ENCODE measurements around the gene POLR3G. TPM values are rescaled to one million over a fixed set of nuclear protein-coding genes. Genes with fewer than 3 reads are reported as not detected.
A peak's percentile ranks its signal among the peaks of the same experiment; 100 is the strongest.

Gene POLR3G
- total and polyA plus RNA-seq, 2 of the 13 experiments (the other 11 are each of a cell fraction or from before 2014, with no cell fraction given): 1.2 to 7.3 TPM

- TF ChIP-seq ZNF780A (CRISPR knock-in tag; IDR thresholded peaks at IDR 0.05): no peak; the same call in 1 of the 2 replicates
- TF ChIP-seq NKX3-1 (CRISPR knock-in tag; IDR thresholded peaks at IDR 0.05): no peak; the same call in 1 of the 2 replicates
- TF ChIP-seq TP53 (CRISPR knock-in tag; conservative IDR thresholded peaks at IDR 0.05): peak; percentile 9; the same call in 1 of the 2 replicates
- no peak for TF ChIP-seq ZNF720 (CRISPR knock-in tag; IDR thresholded peaks at IDR 0.05)
- no peak for TF ChIP-seq ZNF550 (CRISPR knock-in tag; IDR thresholded peaks at IDR 0.05; ENCODE audit: borderline replicate concordance)
- TF ChIP-seq ZSCAN31 (CRISPR knock-in tag; IDR thresholded peaks at IDR 0.05; ENCODE audit: low read depth): peak; percentile 80; the same call in 1 of the 2 replicates
- peak; percentile 5; the same call in 1 of the 2 replicates for TF ChIP-seq ZMYM3 (CRISPR knock-in tag; IDR thresholded peaks at IDR 0.05)
- TF ChIP-seq HDAC1 (CRISPR knock-in tag; IDR thresholded peaks at IDR 0.05): peak; percentile 76
- TF ChIP-seq FOXA3 (CRISPR knock-in tag; IDR thresholded peaks at IDR 0.05): peak; percentile 52; the same call in 1 of the 2 replicates
- no peak for TF ChIP-seq FOXP1 (IDR thresholded peaks at IDR 0.05)
- TF ChIP-seq FOXP1 (CRISPR knock-in tag; IDR thresholded peaks at IDR 0.05): no peak
- TF ChIP-seq ZNF292 (CRISPR knock-in tag; IDR thresholded peaks at IDR 0.05; ENCODE audit: borderline replicate concordance, low read depth): peak; percentile 93
- TF ChIP-seq KLF9 (CRISPR knock-in tag; IDR thresholded peaks at IDR 0.05; ENCODE audit: low read depth): peak; percentile 83; the same call in 1 of the 2 replicates
- TF ChIP-seq FOXK1 (CRISPR knock-in tag; IDR thresholded peaks at IDR 0.05; ENCODE audit: borderline replicate concordance, low read depth): peak; percentile 13; the same call in 1 of the 2 replicates
- TF ChIP-seq ZNF235 (CRISPR knock-in tag; IDR thresholded peaks at IDR 0.05; ENCODE audit: borderline replicate concordance): peak; percentile 98
- TF ChIP-seq NPAS2 (CRISPR knock-in tag; IDR thresholded peaks at IDR 0.05; ENCODE audit: borderline replicate concordance): no peak
- TF ChIP-seq CCAR2 (optimal IDR thresholded peaks at IDR 0.05; ENCODE audit: low read depth, low read length): no peak
- peak; percentile 52; the same call in 1 of the 2 replicates for TF ChIP-seq CREM (IDR thresholded peaks at IDR 0.05)
- TF ChIP-seq CREM (CRISPR knock-in tag; IDR thresholded peaks at IDR 0.05): no peak
- TF ChIP-seq SCMH1 (CRISPR knock-in tag; IDR thresholded peaks at IDR 0.05; ENCODE audit: borderline replicate concordance): no peak
- TF ChIP-seq ZNF281 (CRISPR knock-in tag; IDR thresholded peaks at IDR 0.05; ENCODE audit: borderline replicate concordance): peak; percentile 11; the same call in 1 of the 2 replicates
- TF ChIP-seq FOXM1 (CRISPR knock-in tag; IDR thresholded peaks at IDR 0.05): no peak
- no peak for TF ChIP-seq ZNF557 (CRISPR knock-in tag; IDR thresholded peaks at IDR 0.05)
- peak; percentile 87 for TF ChIP-seq KAT8 (CRISPR knock-in tag; IDR thresholded peaks at IDR 0.05)
- no peak for TF ChIP-seq RAD51 (IDR thresholded peaks at IDR 0.05; ENCODE audit: borderline replicate concordance)
- peak; percentile 84 for TF ChIP-seq YEATS4 (CRISPR knock-in tag; IDR thresholded peaks at IDR 0.05; ENCODE audit: borderline replicate concordance)
- TF ChIP-seq SRSF9 (IDR thresholded peaks at IDR 0.05; ENCODE audit: borderline replicate concordance, insufficient read depth, low read depth, low read length, poor library complexity, severe bottlenecking): no peak
- TF ChIP-seq GATA4 (IDR thresholded peaks at IDR 0.05; ENCODE audit: borderline replicate concordance, low read depth): peak; percentile 41
- no peak for TF ChIP-seq ZNF75D (CRISPR knock-in tag; IDR thresholded peaks at IDR 0.05; ENCODE audit: borderline replicate concordance)
- no peak for TF ChIP-seq JARID2 (CRISPR knock-in tag; IDR thresholded peaks at IDR 0.05; ENCODE audit: insufficient replicate concordance)
- TF ChIP-seq ZNF652 (CRISPR knock-in tag; IDR thresholded peaks at IDR 0.05; ENCODE audit: borderline replicate concordance, low read depth): peak; percentile 98
These were observed at the start of gene POLR3G, which contains the start of gene MBLAC2 (continued) for GRCh38 chr5:90474235-90475107.

Data from HepG2 (cell line).